ENCODE measurements around the gene SCLT1.

DNA sequence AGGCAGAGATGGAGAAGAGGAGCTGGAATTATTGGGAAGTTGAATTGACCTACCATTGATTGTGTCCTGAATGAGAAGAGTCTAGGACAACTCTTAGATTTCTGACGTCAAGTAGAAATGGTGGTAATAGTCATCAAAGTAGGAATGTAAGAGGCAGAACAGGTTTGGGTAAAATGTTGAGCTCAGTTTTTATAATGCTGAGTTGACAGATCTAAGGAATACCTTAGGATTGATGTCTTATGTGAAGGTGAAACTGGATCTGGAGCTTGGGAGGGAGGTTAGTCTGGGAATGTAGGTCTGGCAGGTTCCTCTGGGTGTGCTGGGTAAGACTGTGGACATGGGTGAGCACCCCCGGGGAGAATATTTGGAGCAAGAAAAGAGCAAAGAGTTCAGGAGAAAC, 251.9 kb downstream of the SCLT1 start:
- TF ChIP-seq MXI1 (IDR thresholded peaks at IDR 0.05; ENCODE audit: borderline replicate concordance, low read depth, low read length) (no peak), RAD21 (IDR thresholded peaks at IDR 0.05; ENCODE audit: low read length) (no peak), RFX5 (IDR thresholded peaks at IDR 0.05; ENCODE audit: low read depth, low read length) (no peak)
- TF ChIP-seq, protein P1, sequence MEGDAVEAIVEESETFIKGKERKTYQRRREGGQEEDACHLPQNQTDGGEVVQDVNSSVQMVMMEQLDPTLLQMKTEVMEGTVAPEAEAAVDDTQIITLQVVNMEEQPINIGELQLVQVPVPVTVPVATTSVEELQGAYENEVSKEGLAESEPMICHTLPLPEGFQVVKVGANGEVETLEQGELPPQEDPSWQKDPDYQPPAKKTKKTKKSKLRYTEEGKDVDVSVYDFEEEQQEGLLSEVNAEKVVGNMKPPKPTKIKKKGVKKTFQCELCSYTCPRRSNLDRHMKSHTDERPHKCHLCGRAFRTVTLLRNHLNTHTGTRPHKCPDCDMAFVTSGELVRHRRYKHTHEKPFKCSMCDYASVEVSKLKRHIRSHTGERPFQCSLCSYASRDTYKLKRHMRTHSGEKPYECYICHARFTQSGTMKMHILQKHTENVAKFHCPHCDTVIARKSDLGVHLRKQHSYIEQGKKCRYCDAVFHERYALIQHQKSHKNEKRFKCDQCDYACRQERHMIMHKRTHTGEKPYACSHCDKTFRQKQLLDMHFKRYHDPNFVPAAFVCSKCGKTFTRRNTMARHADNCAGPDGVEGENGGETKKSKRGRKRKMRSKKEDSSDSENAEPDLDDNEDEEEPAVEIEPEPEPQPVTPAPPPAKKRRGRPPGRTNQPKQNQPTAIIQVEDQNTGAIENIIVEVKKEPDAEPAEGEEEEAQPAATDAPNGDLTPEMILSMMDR (conservative IDR thresholded peaks at IDR 0.05; ENCODE audit: low read depth, low read length): no peak
